ENCODE data around the gene KRT15. TPM values are rescaled to one million over a fixed set of nuclear protein-coding genes. Genes with fewer than 3 reads are reported as not detected.

KRT15 gene
- total RNA-seq, 1 experiment from 2014 or later: 0.55 TPM

DNA sequence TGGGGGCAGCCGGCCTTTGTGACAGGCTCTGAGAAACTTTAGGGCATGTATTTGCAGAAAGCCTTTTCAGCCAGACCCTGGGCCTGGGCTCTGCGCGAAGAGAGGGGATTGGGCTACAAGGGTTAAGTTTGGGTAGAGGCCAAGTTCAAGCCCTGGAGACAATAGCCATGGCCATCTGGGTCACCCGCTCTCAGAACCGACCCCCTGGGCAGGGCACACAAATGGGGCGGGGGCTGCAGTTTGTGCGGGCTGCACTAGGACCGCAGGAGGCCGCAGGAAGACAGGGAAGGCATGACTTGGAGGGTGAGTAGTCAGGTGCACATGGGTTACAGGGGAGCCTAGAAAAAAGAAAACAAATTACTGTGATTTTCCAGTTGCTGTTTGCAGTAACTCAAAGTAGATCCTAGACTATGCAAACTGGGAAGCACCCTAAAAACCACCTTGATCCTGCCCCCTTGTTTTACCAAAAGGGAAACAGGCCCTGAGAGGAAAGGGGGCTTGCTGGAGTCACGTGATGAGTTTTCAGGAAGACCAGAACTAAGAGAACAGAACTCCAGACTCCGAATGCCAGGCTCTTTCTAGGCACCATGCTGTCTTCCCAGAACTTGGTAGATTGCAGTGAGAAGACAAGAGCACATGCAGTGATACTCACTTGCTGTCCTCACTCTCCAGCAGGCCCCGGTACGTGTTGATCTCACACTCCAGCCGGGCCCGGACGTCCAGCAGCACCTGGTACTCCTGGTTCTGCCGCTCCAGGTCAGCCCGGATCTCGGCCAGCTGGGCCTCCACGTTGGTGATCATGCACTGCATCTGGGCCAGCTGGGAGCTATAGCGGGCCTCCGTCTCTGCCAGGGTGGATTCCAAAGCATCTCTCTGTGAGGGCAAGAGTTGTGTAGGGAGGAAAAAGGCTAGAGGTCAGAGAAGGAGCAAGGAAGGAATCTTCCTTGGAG is 41.5 kb downstream of the KRT15 start:
- H3K27me3 Mint-ChIP-seq (ENCODE audit: low read depth): no peaks in the 10 kb centered on the region
- no peak overlapping the region for H3K4me3 Mint-ChIP-seq
- ChIA-PET CTCF (interaction anchor here (0.8 to 1.5 kb wide), 2 partner anchors 10 to 72 kb away, joined by 4 to 5 read pairs; no protein-coding TSS in a partner anchor), POLR2A (no interaction called here)
- TF ChIP-seq GABPB1 (CRISPR knock-in tag; IDR thresholded peaks at IDR 0.05): no peak
- no peak for TF ChIP-seq NFE2L1 (CRISPR knock-in tag; IDR thresholded peaks at IDR 0.05)
- no peak for TF ChIP-seq ZNF121 (CRISPR knock-in tag; IDR thresholded peaks at IDR 0.05)
- TF ChIP-seq, protein P1, sequence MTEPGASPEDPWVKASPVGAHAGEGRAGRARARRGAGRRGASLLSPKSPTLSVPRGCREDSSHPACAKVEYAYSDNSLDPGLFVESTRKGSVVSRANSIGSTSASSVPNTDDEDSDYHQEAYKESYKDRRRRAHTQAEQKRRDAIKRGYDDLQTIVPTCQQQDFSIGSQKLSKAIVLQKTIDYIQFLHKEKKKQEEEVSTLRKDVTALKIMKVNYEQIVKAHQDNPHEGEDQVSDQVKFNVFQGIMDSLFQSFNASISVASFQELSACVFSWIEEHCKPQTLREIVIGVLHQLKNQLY (CRISPR knock-in tag; IDR thresholded peaks at IDR 0.05): no peak
- TF ChIP-seq, protein P2, sequence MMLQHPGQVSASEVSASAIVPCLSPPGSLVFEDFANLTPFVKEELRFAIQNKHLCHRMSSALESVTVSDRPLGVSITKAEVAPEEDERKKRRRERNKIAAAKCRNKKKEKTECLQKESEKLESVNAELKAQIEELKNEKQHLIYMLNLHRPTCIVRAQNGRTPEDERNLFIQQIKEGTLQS (CRISPR knock-in tag; conservative IDR thresholded peaks at IDR 0.05): no peak
- TF ChIP-seq, protein P3, sequence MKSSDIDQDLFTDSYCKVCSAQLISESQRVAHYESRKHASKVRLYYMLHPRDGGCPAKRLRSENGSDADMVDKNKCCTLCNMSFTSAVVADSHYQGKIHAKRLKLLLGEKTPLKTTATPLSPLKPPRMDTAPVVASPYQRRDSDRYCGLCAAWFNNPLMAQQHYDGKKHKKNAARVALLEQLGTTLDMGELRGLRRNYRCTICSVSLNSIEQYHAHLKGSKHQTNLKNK (CRISPR knock-in tag; IDR thresholded peaks at IDR 0.05): no peak
- no peak for TF ChIP-seq SMAD4 (CRISPR knock-in tag; IDR thresholded peaks at IDR 0.05)
- H3K36me3 Mint-ChIP-seq: no peaks in the 10 kb centered on the region
- H3K9me3 Mint-ChIP-seq: peaks cover 1% of the 10 kb centered on the region
- H3K4me1 Mint-ChIP-seq: no peaks in the 10 kb centered on the region
- H3K27ac Mint-ChIP-seq: no peak overlapping the region
- DNase-seq (ENCODE audit: low spot score): no peak
- ATAC-seq: no peak

GRCh38 chr17:41475421-41475820 is 43.3 kb downstream of the KRT15 start:
- CTCF ChIA-PET: interaction anchor here (0.8 to 1.5 kb wide), 2 partner anchors 74 to 173 kb away, joined by 3 read pairs; no protein-coding TSS in a partner anchor
- TF ChIP-seq, protein P4, sequence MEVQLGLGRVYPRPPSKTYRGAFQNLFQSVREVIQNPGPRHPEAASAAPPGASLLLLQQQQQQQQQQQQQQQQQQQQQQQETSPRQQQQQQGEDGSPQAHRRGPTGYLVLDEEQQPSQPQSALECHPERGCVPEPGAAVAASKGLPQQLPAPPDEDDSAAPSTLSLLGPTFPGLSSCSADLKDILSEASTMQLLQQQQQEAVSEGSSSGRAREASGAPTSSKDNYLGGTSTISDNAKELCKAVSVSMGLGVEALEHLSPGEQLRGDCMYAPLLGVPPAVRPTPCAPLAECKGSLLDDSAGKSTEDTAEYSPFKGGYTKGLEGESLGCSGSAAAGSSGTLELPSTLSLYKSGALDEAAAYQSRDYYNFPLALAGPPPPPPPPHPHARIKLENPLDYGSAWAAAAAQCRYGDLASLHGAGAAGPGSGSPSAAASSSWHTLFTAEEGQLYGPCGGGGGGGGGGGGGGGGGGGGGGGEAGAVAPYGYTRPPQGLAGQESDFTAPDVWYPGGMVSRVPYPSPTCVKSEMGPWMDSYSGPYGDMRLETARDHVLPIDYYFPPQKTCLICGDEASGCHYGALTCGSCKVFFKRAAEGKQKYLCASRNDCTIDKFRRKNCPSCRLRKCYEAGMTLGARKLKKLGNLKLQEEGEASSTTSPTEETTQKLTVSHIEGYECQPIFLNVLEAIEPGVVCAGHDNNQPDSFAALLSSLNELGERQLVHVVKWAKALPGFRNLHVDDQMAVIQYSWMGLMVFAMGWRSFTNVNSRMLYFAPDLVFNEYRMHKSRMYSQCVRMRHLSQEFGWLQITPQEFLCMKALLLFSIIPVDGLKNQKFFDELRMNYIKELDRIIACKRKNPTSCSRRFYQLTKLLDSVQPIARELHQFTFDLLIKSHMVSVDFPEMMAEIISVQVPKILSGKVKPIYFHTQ (CRISPR knock-in tag; IDR thresholded peaks at IDR 0.05): no peak
- TF ChIP-seq, protein P5, sequence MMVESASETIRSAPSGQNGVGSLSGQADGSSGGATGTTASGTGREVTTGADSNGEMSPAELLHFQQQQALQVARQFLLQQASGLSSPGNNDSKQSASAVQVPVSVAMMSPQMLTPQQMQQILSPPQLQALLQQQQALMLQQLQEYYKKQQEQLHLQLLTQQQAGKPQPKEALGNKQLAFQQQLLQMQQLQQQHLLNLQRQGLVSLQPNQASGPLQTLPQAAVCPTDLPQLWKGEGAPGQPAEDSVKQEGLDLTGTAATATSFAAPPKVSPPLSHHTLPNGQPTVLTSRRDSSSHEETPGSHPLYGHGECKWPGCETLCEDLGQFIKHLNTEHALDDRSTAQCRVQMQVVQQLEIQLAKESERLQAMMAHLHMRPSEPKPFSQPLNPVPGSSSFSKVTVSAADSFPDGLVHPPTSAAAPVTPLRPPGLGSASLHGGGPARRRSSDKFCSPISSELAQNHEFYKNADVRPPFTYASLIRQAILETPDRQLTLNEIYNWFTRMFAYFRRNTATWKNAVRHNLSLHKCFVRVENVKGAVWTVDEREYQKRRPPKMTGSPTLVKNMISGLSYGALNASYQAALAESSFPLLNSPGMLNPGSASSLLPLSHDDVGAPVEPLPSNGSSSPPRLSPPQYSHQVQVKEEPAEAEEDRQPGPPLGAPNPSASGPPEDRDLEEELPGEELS (CRISPR knock-in tag; IDR thresholded peaks at IDR 0.05): no peak
- no peak for TF ChIP-seq IRF2 (CRISPR knock-in tag; IDR thresholded peaks at IDR 0.05; ENCODE audit: borderline replicate concordance, low read depth)
- TF ChIP-seq, protein P6, sequence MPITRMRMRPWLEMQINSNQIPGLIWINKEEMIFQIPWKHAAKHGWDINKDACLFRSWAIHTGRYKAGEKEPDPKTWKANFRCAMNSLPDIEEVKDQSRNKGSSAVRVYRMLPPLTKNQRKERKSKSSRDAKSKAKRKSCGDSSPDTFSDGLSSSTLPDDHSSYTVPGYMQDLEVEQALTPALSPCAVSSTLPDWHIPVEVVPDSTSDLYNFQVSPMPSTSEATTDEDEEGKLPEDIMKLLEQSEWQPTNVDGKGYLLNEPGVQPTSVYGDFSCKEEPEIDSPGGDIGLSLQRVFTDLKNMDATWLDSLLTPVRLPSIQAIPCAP (CRISPR knock-in tag; IDR thresholded peaks at IDR 0.05): no peak
- no peak for TF ChIP-seq HMGA2 (CRISPR knock-in tag; IDR thresholded peaks at IDR 0.05)
- no peak for TF ChIP-seq TEAD1 (CRISPR knock-in tag; IDR thresholded peaks at IDR 0.05)
- no peak for TF ChIP-seq ZNF396 (CRISPR knock-in tag; IDR thresholded peaks at IDR 0.05; ENCODE audit: borderline replicate concordance)
- no peak for TF ChIP-seq RELA (CRISPR knock-in tag; IDR thresholded peaks at IDR 0.05; ENCODE audit: borderline replicate concordance)
- TF ChIP-seq NFATC4 (CRISPR knock-in tag; IDR thresholded peaks at IDR 0.05): no peak
- TF ChIP-seq TCF7 (CRISPR knock-in tag; IDR thresholded peaks at IDR 0.05; ENCODE audit: low read depth): no peak
- TF ChIP-seq, protein P7, sequence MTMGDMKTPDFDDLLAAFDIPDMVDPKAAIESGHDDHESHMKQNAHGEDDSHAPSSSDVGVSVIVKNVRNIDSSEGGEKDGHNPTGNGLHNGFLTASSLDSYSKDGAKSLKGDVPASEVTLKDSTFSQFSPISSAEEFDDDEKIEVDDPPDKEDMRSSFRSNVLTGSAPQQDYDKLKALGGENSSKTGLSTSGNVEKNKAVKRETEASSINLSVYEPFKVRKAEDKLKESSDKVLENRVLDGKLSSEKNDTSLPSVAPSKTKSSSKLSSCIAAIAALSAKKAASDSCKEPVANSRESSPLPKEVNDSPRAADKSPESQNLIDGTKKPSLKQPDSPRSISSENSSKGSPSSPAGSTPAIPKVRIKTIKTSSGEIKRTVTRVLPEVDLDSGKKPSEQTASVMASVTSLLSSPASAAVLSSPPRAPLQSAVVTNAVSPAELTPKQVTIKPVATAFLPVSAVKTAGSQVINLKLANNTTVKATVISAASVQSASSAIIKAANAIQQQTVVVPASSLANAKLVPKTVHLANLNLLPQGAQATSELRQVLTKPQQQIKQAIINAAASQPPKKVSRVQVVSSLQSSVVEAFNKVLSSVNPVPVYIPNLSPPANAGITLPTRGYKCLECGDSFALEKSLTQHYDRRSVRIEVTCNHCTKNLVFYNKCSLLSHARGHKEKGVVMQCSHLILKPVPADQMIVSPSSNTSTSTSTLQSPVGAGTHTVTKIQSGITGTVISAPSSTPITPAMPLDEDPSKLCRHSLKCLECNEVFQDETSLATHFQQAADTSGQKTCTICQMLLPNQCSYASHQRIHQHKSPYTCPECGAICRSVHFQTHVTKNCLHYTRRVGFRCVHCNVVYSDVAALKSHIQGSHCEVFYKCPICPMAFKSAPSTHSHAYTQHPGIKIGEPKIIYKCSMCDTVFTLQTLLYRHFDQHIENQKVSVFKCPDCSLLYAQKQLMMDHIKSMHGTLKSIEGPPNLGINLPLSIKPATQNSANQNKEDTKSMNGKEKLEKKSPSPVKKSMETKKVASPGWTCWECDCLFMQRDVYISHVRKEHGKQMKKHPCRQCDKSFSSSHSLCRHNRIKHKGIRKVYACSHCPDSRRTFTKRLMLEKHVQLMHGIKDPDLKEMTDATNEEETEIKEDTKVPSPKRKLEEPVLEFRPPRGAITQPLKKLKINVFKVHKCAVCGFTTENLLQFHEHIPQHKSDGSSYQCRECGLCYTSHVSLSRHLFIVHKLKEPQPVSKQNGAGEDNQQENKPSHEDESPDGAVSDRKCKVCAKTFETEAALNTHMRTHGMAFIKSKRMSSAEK (CRISPR knock-in tag; IDR thresholded peaks at IDR 0.05; ENCODE audit: borderline replicate concordance): no peak
- no peak for TF ChIP-seq ZBTB21 (CRISPR knock-in tag; IDR thresholded peaks at IDR 0.05; ENCODE audit: borderline replicate concordance)
- no peak for TF ChIP-seq MYBL2 (CRISPR knock-in tag; IDR thresholded peaks at IDR 0.05)
- TF ChIP-seq SMAD4 (CRISPR knock-in tag; IDR thresholded peaks at IDR 0.05): no peak
- no peak for TF ChIP-seq CTCF (IDR thresholded peaks at IDR 0.05)

More at GRCh38 chr17:41475421-41475820, 43.3 kb downstream of the KRT15 start:
- H3K27ac Mint-ChIP-seq: no peak overlapping the region
- H3K27me3 Mint-ChIP-seq (ENCODE audit: low read depth): no peaks in the 10 kb centered on the region
- no peak for ATAC-seq
- H3K4me3 Mint-ChIP-seq: no peak overlapping the region
- peaks cover 13% of the 10 kb centered on the region for H3K9me3 Mint-ChIP-seq
- no peaks in the 10 kb centered on the region for H3K4me1 Mint-ChIP-seq
- H3K36me3 Mint-ChIP-seq: no peaks in the 10 kb centered on the region
- no peak for DNase-seq (ENCODE audit: low spot score)
- POLR2A ChIA-PET: no interaction called here

All from WTC11 (cell line).